Measurements from ENCODE around the gene SEMA5A. TPM values are rescaled to one million over a fixed set of nuclear protein-coding genes. Genes with fewer than 3 reads are reported as not detected.

SEMA5A gene
- total RNA-seq, 4 donors from 2014 or later = 13.4 to 22.3 (median 18.5) TPM

GRCh38 chr5:9490494-9491097 is 55.3 kb downstream of the SEMA5A start:
- no peak for TF ChIP-seq POLR2A (IDR thresholded peaks at IDR 0.05)
- TF ChIP-seq, protein P1, sequence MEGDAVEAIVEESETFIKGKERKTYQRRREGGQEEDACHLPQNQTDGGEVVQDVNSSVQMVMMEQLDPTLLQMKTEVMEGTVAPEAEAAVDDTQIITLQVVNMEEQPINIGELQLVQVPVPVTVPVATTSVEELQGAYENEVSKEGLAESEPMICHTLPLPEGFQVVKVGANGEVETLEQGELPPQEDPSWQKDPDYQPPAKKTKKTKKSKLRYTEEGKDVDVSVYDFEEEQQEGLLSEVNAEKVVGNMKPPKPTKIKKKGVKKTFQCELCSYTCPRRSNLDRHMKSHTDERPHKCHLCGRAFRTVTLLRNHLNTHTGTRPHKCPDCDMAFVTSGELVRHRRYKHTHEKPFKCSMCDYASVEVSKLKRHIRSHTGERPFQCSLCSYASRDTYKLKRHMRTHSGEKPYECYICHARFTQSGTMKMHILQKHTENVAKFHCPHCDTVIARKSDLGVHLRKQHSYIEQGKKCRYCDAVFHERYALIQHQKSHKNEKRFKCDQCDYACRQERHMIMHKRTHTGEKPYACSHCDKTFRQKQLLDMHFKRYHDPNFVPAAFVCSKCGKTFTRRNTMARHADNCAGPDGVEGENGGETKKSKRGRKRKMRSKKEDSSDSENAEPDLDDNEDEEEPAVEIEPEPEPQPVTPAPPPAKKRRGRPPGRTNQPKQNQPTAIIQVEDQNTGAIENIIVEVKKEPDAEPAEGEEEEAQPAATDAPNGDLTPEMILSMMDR (IDR thresholded peaks at IDR 0.05) = no peak
- peak in 1 of 2 donors; percentile 52 for DNase-seq (ENCODE audit: low spot score in 2 of 2)
- no peak overlapping the region for H3K4me3 ChIP-seq (ENCODE audit: low read depth, poor library complexity, severe bottlenecking)
- intact Hi-C loops (cut with DNase I; ENCODE audit: low total_unique reads) = no loop called here
- WGBS, 2 donors = 88 to 92% methylated on average over 2 of the region's 2 CpGs

- DNase-seq (ENCODE audit: low spot score in 2 of 2) = no peak
- intact Hi-C loops (cut with DNase I; ENCODE audit: low total_unique reads) = no loop called here
- no peak overlapping the region for H3K4me3 ChIP-seq (ENCODE audit: low read depth, poor library complexity, severe bottlenecking)
- no peak for TF ChIP-seq POLR2A (IDR thresholded peaks at IDR 0.05)
- TF ChIP-seq, protein P1 (IDR thresholded peaks at IDR 0.05) = no peak
- 77 to 90% methylated on average over 3 of the region's 3 CpGs for WGBS, 2 donors
Observed at GRCh38 chr5:9483779-9484178, 62.1 kb downstream of the SEMA5A start.

DNA sequence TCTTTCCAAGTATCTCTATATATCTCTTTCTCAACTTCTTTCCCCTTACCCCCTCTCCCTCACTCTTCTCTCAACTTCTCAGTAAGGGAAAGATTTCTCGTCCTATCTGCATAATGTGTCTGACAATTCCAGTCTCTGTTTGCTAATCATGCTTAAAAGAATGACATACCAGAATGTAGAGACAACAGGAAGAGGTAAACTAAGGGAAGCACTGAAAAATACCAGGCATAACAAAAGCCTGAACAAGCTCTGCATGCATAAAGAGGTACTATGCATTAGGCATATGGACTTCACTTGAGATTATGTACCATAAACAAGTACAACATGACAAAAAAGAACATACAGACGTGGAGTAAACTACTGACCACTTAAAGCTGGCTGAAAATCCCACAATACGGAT is 62.6 kb downstream of the SEMA5A start:
- no peak for DNase-seq (ENCODE audit: low spot score in 2 of 2)
- 71 to 77% methylated on average over 3 of the region's 3 CpGs for WGBS, 2 donors
- intact Hi-C loops (cut with DNase I; ENCODE audit: low total_unique reads) = no loop called here
- no peak overlapping the region for H3K4me3 ChIP-seq (ENCODE audit: low read depth, poor library complexity, severe bottlenecking)
- TF ChIP-seq, protein P1 (IDR thresholded peaks at IDR 0.05) = no peak
- TF ChIP-seq POLR2A (IDR thresholded peaks at IDR 0.05) = no peak

DNA sequence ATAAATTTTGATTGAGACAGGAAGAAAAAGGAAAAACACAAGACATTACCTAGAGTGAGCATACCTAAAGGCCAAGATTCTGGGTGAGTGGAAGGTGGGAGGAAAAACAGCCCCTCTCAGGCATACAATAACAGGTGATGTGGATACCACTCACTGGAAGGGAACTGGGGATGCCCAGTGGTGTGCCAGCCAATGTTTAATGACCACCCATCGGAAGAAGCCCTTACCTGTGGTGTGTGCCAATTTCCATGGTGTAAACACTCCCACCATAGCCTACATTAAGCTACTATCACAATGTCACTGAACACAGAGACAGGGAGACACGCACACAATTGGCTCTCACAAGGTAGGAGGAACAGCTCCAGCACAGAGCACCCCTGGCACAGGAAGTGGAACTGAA is 63.5 kb downstream of the SEMA5A start:
- no peak for DNase-seq (ENCODE audit: low spot score in 2 of 2)
- intact Hi-C loops (cut with DNase I; ENCODE audit: low total_unique reads) = no loop called here
- no peak for TF ChIP-seq POLR2A (IDR thresholded peaks at IDR 0.05)
- TF ChIP-seq, protein P1 (IDR thresholded peaks at IDR 0.05) = no peak
- H3K4me3 ChIP-seq (ENCODE audit: low read depth, poor library complexity, severe bottlenecking) = no peak overlapping the region
- WGBS, 2 donors = 88 to 93% methylated on average over 2 of the region's 2 CpGs

DNA sequence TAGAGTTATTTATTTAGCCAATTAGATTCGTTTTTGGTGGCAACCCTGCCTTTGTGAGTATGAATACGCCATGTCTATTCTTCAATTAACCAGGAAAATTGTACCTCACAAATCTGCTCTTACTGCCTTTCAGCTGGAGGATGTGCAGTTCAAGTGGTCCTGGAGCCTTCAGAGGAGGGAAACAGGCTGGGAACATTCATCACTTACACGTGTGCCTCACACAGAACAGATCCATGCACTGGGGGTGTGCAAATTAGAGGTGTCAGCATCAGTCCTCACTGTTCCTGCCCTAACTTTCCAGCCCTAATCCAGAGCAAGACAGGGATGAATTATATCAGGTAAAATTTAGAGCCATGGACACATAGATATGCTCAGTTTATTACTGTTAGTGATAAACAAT is 65.4 kb downstream of the SEMA5A start:
- 58 to 68% methylated on average over 3 of the region's 3 CpGs for WGBS, 2 donors
- TF ChIP-seq POLR2A (IDR thresholded peaks at IDR 0.05) = no peak
- TF ChIP-seq, protein P1 (IDR thresholded peaks at IDR 0.05) = no peak
- DNase-seq (ENCODE audit: low spot score in 2 of 2) = no peak
- H3K4me3 ChIP-seq (ENCODE audit: low read depth, poor library complexity, severe bottlenecking) = no peak overlapping the region
- intact Hi-C loops (cut with DNase I; ENCODE audit: low total_unique reads) = no loop called here

DNA sequence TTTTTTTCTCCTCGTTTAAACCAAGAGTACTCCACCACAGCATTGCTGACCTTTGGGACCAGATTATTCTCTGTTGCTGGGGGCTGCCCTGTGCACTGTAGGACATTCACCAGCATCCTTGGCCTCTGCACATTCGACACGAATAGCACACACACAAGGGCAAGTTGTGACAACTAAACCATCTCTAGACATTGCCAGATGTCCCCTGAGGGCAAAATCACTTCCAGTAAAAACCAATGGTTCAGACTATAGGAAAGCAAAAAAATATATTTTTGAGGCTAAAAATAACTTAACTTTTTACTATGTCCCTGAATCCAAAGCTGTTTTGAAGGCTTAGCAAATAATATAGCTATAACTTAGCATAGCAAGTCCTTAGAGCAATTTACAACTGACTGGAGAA is 65.9 kb downstream of the SEMA5A start:
- H3K4me3 ChIP-seq (ENCODE audit: low read depth, poor library complexity, severe bottlenecking) = no peak overlapping the region
- WGBS, 2 donors = 25 to 51% methylated on average over 3 of the region's 3 CpGs
- intact Hi-C loops (cut with DNase I; ENCODE audit: low total_unique reads) = no loop called here
- TF ChIP-seq, protein P1 (IDR thresholded peaks at IDR 0.05) = no peak
- TF ChIP-seq POLR2A (IDR thresholded peaks at IDR 0.05) = no peak
- DNase-seq (ENCODE audit: low spot score in 2 of 2) = no peak

Data from lower leg skin (tissue), 4 donors.